NCI-H1930 (cell line): ENCODE data around the gene FUT8.
A peak's percentile ranks its signal among the peaks of the same experiment; 100 is the strongest.

ENCODE experiments used
- DNase-seq, 2 experiments: peaks; one replicate each; lab custom pipeline; 2025; lab: John Stamatoyannopoulos, UW

Gene FUT8

DNA sequence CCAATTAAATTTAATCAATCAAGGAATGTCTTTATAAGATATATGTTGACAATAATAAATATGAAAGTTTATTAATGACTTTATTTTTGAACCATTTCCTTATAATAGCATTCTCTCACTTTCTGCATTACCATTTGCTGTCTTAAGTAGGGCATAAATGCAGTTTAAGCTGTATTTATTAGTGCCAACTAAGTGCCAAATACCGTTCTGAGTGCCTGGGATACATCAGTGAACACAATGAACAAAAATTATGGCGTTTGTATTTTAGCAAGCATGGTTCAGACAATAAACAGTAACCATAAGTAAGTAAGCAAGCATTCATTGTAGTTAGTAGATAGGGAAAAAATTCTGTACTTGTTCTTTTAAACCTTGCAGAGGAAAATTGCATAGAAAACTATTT is 145.8 kb downstream of the FUT8 start:
- DNase-seq = no peak

DNA sequence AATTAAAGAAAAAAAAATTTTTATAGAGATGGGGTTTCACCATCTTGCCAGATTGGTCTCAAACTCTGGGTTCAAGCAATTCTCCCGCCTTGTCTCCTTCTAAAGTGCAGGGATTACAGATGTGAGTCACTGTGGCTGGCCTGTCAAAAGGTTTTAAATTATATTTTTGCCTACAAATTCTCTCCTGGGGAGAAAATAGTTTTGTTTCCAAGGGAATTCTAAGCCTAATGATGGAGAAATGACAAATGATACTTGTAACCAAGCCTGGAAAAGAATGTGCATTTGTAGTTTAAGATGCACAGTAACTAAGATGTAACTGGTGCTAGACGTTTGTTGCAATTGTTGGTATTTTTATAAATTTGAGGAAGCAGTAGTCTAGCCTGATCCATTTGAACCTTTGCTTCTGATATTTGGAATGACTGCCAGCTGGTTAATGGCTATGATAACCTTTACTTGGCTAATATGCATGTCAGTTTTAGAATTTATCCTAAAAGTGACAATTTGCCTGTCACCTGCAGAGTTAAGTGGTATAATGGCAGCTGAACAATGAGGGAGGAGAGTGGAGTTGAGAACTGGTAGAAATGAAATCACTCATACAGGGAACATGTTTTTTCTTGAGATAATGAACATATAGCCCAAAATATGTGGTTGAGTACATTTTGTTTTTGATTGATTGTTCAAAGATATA is 148.0 kb downstream of the FUT8 start:
- peak; percentile 64 to 83 for DNase-seq

DNA sequence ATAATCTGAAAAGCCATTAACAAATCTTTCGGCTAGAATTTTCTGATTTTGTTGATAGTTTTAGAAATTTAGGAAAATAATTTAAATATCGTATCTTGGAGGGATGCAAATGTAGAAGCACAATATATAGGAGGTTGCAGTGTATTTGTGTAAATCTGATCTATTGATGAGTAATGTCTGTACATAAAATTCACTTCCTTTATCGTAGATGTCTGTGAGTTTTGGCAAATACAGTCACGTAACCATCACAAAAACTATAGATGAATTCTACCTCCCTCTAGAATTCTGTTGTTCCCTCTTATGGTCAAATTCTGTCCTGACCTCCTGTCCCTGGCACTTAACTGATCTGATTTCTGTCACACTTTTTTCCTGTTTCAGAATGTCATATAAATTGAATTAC is 151.8 kb downstream of the FUT8 start:
- DNase-seq = no peak

DNA sequence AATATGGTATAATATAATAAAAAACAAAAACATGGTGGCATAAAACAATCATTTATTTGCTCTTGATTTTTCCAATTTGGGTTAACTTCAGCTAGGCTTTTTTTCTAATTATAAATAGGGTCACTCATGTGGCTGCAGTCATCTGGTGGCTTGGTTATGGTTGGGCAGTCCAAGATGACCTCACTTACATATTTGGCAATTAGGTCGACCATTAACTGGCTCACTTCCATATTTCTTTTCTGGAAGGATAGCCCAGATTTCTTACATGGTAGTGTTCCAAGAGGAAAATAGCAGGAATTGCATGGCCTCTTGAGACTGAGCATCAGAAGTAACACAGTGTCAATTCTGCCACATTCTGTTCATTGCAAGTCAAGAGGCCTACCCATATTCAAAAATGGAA is 153.4 kb downstream of the FUT8 start:
- no peak for DNase-seq

DNA sequence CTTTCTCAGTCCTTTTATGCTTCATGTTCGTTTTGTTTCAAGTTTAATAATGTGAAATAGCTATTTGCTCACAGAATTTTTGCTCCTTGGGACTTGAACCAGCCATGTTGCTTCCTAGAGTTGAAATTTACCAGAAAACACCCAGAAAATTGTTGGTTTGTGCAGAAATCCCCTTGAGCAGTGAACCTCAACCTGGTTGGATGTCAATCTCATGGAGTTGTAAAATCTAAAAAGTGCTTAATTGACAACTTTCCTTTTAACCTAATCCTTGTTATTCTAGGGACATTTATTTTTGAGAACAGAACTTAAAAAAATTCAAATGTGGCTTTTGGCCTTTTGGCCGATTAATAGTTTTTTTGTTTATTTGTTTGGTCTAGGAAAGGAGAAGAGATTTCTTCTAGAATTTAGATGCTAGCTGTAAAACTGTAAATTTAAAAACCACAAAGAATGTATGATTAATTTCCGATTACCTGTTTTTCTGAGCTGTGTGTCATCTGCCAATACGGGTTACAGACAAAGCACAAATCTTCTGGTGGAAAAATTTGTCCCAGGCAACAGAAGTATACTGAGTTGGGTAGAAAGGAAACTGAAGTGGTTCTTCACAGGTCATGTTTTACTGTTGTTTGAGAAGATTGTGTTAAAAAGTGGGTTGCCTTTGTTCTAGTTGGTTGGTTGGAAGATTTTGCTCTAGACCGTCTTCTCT is 154.4 kb downstream of the FUT8 start:
- DNase-seq = no peak

DNA sequence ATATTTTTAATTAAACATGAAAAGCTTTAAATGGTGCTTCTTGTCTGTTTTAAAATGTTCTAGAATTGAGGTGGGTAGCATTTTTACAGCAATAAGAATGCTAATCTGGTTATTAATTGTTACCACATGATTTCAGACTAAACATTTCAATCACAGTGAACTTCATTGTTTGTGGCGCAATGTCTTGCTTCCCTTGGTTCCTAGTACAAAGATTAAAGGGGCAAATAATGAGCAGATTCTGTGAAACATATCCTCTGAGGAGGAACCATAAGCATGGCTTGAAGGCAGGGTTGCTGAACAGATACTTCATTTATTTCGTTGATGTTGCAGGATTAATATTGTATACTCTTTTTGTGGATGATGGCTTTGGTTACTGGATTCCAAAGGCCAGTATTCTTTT is 162.1 kb downstream of the FUT8 start:
- no peak for DNase-seq

DNA sequence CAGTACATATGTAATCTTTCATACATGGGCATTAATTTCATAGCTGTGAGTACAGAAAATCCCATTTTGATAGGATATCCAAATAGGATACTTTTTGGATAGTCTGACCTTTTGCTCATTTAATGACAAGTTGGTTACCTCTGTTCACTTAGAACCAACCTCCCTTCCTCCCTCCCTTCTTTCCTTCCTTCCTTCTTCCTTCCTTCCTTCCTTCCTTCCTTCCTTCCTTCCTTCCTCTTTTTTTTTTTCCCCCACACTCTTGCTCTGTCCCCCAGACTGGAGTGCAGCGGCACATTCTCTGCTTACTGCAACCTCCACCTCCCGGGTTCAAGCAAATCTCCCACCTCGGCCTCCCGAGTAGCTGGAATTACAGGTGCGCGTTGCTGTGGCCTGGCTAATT is 162.9 kb downstream of the FUT8 start:
- DNase-seq = no peak

DNA sequence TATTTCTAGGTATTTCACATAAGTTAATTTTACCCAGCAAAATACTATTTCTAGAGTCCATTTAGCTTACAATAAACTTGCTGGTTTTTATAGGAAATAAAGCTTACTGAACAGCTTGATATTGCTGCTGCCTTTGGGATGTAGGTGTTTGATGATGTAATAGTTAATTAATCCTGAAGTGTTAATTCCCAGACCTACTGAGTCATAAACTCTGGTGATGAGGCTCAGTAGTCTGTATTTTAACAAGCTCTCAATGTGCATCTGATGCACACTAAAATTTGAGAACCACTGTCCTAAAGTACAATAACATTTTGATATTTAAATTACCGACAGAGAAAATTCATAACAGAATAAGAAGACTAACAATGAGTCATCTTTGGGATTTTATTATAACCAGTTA is 168.4 kb downstream of the FUT8 start:
- DNase-seq = no peak

DNA sequence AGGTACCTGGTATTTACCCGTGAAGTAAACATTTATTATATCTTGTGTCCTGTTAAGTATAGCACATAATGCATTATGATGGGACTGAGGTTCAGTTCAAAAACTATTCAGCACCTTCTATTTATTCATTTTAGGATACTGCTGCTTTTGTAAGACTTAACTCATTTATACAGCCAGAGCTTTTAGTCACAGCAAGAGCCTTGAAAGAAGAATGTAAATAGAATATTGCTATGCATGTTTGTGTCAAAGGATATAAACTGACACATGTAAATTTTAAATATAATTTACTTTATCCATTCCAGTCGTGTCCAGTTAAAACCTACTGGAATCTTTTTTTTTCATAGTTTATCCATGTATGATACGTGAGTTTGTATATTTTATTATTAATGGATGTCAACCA is 168.8 kb downstream of the FUT8 start:
- DNase-seq = no peak

DNA sequence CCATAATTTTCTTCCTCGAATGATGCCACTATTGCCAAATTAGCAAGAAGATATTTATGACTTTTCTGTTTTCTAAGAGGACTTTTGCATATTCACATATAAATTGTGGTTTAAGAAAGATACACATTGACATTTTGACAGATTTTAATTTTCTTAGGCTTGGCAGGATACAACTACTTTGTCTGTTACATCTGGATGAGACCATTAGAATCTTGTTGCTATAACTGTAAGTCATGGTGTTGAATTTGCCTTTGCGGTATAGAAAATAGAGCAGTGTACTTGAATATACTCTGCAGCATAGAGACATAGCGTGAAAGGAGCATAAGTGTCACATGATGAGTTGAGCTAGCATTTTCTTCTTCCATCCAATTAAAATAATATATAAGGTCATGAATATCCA is 169.3 kb downstream of the FUT8 start:
- DNase-seq = no peak

DNA sequence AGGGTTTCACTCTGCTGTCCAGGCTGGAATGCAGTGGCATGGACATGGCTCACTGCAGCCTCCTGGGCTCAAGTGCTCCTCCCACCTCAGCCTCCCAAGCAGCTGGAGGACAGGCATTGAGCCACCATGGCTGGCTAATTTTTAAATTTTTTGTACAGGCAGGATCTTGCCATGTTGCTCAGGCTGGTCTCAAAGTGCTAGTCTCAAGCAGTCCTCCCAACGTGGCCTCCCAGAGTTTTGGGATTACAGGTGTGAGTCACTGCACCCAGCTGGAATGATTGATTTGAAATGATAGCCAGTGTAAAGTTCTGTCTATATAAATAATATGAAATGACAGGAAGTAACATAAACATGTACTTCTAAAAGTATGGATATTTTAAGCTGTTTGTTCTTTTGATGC is 172.7 kb downstream of the FUT8 start:
- DNase-seq = no peak

DNA sequence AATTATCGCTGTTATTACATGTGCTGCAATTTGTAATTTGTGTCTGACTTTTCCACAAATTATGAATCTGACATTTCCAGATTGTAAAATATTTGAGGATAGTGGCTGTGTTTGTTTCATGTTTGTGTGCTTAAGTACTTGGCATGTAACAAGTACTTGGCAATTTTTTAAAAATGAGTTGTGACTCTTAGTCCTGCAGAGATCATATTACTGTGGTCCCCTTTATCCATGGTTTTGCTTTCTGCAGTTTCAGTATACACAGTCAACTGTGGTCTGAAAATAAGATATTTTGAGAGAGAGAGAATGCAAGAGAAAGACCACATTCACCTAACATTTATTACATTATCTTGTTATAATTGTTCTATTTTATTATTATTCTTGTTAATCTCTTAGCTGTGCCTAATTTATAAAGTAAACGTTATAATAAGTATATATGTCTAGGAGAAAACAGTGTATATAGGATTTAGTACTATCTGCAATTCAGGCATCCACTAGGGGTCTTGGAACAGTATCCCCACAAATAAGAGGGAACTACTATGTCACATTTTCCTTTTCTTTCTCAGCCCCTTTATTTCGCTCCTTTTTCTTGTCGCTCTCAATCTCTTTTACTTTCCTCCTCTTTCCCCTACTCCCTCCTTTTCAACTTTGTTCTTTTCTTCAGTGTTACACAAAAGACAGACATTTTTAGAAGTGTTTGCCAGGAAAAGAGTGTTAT is 176.1 kb downstream of the FUT8 start:
- DNase-seq = no peak

DNA sequence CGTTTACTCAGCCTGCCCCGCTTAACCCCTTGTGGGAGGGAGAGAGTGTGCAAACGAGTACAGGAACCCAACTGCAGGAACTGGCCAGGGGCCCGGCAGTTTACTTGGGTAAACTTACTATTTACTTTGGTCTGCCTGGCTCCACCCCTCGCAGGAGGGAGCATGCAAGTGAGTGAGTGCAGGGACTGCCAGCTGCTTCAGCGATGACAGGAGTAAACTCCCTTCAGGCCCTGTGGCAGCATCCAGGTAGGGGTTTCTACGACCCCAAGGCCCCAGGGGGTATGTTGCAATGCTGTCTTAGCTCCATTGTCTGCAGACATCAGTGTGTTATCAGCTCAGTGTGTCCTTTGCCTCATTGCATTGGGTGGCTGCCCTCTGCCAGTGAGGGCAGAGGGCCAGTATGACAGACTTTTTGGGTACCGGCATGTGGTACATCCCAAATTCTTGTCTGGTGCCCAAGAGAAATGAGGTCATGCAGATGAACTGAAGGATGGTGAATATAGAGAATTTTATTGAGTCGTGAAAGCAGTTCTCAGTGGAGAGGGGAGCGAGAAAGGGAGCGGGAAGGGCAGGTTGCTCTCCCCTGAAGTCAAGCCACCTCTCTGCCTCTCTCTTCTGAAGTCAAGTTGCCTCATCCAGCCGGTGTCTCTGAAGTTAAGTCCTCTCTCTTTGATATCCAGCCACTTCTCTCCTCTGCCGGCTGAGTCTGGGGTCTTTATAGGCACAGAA is 181.8 kb downstream of the FUT8 start:
- DNase-seq = no peak

DNA sequence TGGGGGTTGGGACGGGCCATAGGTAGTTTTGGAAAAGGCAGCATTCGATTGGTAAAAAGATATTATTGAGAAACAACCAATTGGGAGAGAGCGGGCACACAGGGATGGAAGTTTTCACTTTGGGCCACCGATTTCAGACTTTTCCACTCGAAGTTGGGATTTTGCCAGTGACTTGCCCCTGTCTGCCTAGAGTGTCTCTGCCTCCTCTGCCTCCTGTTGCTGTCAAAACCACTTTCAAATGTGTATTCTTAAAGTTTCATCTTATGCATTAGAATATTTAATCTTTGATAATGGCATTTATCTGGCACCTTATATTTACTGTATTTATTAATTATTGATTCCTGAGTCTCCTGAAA is 182.3 kb downstream of the FUT8 start:
- no peak for DNase-seq

DNA sequence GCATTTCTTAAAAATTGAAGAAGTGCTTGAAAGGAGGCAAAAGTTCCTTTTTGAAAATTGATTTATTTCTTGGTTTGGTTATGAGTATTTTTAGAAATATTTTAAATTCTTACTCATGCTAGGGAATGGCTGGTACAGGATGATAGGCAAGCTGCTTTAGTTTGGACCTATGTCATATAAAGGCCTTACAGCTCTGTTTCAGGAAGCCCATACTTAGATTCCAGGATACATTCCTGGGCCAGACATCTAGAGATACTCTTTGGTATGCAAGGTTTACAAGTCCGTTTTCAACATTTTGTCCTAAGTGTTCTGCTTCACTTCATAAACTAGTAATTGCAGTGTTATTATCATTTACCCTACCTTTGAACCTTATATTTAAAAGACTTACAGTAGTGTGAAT is 186.8 kb downstream of the FUT8 start:
- DNase-seq = no peak

DNA sequence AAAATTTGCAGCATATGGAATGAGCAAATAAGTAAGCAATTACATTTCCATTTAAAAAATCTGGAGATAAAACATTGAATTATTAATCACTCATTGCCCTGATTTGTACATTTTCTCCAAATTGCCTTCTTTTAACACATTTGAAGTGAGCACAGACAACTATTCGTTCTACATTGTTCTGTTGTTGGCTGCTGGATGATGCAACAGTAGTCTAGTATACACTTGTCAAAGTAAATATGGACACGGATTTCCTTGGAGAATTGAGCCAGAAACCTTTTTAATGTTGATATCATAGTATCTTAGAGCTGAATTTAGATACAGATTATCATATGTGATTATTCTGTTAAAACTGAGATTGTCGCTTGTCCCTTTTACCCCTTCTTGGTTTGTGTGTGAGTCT is 188.2 kb downstream of the FUT8 start:
- no peak for DNase-seq

DNA sequence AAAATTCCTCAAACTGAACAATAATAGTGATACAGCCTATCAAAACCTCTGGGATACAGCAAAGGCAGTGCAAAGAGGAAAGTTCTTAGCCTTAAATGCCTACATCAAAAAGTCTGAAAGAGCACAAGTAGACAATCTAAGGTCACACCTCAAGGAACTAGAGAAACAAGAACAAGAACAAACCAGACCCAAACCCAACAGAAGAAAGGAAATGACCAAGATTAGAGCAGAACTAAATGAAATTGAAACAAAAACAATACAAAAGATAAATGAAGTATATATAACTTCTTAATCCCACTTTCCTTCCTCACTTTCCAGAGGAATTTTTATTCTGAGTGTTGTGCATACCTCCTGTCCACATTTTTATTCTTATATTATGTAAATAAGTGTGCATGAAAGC is 192.0 kb downstream of the FUT8 start:
- DNase-seq = no peak

DNA sequence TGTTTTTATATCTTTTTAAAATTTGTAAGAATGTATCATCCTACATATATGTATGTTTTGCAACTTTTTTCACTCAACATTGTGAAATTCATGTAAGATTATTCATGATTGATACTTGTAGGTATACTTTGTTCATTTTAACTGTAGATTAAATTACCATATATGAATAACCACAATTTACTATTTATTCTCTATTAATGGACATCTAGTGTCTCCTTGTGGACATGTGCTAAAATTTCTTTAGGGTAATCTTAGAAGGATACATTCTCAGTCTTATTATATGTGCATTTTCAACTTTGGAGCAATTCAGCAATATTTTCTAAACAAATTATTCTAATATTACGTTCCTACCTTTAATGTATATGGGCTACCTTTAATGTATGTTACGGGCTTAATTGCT is 192.4 kb downstream of the FUT8 start:
- DNase-seq = no peak

DNA sequence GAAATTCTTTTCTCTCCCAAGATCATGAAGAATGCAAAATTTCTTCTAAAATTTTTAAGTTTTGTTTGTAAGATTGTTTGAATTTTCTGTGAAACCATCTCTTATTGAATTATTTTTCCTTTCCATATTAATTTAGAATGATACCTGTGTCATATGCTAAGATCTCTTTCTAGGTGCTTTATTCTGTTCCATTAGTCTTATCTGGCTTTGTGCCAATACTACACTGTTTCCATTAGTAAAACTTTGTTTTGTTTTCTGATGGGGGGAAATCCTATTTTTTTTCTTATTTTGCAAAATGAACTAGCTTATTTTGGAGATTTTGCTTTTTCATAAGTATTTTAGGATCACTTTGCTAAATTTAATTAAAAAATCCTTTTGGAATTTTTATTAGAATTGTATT is 193.9 kb downstream of the FUT8 start:
- DNase-seq = no peak

DNA sequence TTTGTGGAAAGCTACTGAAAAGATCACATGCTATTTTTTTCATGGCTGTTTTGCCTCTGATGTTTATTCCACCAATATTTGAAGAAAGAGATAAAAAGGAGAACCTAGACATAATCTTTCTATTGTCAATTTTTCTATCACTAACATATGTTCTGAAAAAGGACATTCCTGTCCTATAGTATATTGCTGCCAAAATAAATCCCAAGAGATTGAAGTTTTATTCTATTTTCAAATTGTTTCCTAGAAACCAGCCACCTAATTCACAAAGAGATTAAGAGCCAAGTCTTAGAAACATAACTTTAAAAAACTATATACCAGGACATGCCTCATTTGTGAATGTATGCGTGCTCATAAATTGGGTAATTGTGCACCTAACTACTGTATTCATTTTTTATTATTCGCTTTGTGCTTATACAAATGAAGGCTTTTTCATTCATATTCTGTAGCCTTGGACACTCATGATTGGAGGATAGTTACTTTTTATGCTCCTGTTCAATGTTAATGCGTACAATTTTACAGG is 200.7 kb downstream of the FUT8 start:
- no peak for DNase-seq

DNA sequence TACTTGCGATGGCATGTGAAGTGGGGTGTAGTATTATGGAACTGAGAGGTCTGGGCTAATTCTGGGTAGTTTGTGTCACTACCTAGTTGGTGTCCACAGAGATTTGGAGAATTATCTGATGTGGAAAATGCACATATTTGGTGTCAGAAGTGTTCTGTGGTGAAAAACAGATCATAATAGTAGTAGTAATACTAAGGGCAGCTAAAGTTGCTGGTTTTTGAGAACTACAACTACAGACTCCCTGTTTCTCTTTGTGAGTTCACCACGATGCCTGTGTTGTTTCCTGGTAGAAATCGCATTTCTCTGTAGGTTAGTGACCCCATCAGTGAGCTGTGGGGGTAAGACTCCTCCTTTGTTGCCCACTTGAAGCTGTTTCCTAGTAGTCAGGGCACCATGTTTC is 206.5 kb downstream of the FUT8 start:
- DNase-seq = no peak

DNA sequence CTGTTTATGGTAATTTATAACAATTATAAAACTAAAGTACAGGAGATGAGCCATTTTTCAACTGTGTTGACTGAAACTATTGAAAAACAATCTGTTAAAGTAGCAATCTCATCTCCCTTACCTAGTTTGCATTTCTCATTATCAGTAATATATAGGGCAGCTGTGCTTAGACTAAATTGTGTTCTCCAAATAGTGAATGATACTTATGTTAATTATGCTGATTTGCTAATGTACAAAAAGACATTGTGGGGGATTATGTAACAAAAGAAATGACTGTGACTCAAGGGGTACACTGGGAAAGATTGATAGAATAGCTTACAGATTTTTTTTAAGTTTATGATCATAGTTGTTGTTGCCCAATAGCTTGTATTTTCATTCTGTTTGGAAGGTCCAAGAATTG is 207.7 kb downstream of the FUT8 start:
- peak; percentile 20 to 32 for DNase-seq

DNA sequence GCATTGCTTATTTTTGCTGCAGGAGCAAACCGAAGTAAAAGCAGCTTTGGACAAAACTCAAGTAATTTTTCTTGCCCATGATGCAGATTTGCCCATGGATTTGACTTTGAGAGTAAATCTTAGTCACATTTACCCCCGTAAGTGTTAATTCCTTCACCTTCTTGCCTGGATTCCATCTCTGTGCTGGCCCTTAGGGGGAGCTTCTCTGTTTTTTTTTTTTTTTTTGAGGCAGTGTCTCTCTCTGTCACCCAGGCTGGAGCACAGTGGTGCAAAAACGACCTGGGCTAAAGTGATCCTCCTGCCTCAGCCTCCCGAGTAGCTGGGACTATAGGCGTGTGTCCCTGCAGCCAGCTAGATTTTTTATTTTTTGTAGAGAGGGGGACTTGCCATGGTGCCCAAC is 210.2 kb downstream of the FUT8 start:
- DNase-seq = no peak
